HepG2 (cell line): ENCODE data around the gene EBF3. TPM values are rescaled to one million over a fixed set of nuclear protein-coding genes. Genes with fewer than 3 reads are reported as not detected.

Source experiments
- ARHGAP35 ChIP-seq: sonication (generic); formaldehyde crosslinking; IDR thresholded peaks from 2 replicates; pipeline ENCODE4 v1.9.0; 2022; ENCODE audit warnings: mild to moderate bottlenecking, inconsistent platforms, moderate library complexity, missing genetic modification reagents, borderline replicate concordance
- HOXD1 ChIP-seq: sonication (generic); formaldehyde crosslinking; IDR thresholded peaks from 2 replicates; pipeline ENCODE4 v1.5.0; 2020; ENCODE audit warnings: missing genetic modification reagents
- KLF12 ChIP-seq: sonication (generic); formaldehyde crosslinking; IDR thresholded peaks from 2 replicates; pipeline ENCODE4 v1.4.0; 2020; ENCODE audit warnings: missing genetic modification reagents, borderline replicate concordance
- YEATS4 ChIP-seq: sonication (generic); formaldehyde crosslinking; IDR thresholded peaks from 2 replicates; pipeline ENCODE4 v1.4.0; 2020; ENCODE audit warnings: missing genetic modification reagents, borderline replicate concordance
- polyA plus RNA-seq, 8 experiments: library from polyadenylated mRNA; depleted of rRNA in 3 of 8; stranded (reverse) in 7 of 8; unstranded in 1 of 8; fragments of >200 nt; fragmentation: Illumina TruSeq in 4 of 8; extraction: Trizol in 4 of 8; gene quantifications; 2 replicates each; pipeline versions ENCODE4 v1.2.1 to v1.2.3, GENCODE V29; 2011 to 2016; ENCODE audit warnings: low read depth in 4 of 8, missing spikeins in 1 of 8, mixed read lengths in 1 of 8; ENCODE audit not compliant: insufficient read depth in 1 of 8
- total RNA-seq, 5 experiments: library from RNA; depleted of rRNA; stranded (reverse); fragments of >200 nt; fragmentation: Illumina TruSeq; extraction: Trizol; gene quantifications; 2 replicates each; pipeline ENCODE4 v1.2.3, GENCODE V29; 2016; ENCODE audit warnings: low read depth in 1 of 5
- TF ChIP-seq, protein P1 (sequence below): sonication (generic); formaldehyde crosslinking; IDR thresholded peaks from 2 replicates; pipeline ENCODE4 v1.8.0; 2022; ENCODE audit warnings: mild to moderate bottlenecking, missing genetic modification reagents, moderate library complexity
- TF ChIP-seq, protein P2 (sequence below): IDR thresholded peaks from 2 replicates; pipeline ENCODE4 v1.6.1; 2016; ENCODE audit warnings: low read depth, control low read depth
- TF ChIP-seq, protein P3 (sequence below): sonication (generic); formaldehyde crosslinking; IDR thresholded peaks from one replicate; pipeline ENCODE4 v1.5.1; 2020; ENCODE audit warnings: mild to moderate bottlenecking, missing genetic modification reagents; ENCODE audit errors: not compliant biosample characterization

The EBF3 gene
- total and polyA plus RNA-seq, 2 of the 13 experiments (the other 11 are each of a cell fraction or from before 2014, with no cell fraction given): not detected

DNA sequence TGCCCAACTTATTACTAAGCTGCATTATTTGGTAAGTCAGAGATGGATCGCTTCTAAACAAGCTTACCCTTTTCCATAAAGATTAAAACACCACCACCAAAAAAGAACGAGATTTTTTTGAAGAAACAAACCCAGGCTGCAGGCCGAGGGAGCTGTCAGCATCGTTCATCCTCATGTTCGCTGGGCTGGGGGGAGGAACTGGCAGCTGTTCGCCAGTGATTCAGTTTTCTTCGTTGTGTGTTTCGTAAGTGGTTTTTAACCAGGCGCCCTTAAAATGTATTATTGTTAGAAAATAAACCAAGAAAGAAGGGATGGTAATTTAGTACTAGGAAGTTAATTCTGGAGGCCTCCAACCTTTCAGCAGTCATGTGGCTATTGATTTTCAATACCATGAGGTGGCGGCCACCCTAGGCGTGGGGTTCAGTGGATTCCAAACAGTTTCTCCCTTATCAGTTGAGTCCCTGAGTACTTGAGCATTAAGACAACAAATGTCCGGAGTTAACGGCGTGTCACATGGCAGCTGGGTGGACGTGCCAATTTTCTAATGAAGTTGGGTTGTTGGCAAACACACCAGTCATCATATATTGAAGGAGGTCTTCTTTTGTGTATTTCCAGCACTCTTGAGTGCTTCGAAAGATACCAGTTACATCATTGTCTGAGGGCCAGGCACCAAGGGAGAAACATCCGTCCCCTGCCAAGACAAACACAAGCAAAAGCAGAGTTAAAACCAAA, 173.2 kb downstream of the EBF3 start (continued):
- TF ChIP-seq HOXD1 (CRISPR knock-in tag) (no peak), YEATS4 (no peak), KLF12 (CRISPR knock-in tag) (no peak), ARHGAP35 (no peak)
- TF ChIP-seq, protein P1, sequence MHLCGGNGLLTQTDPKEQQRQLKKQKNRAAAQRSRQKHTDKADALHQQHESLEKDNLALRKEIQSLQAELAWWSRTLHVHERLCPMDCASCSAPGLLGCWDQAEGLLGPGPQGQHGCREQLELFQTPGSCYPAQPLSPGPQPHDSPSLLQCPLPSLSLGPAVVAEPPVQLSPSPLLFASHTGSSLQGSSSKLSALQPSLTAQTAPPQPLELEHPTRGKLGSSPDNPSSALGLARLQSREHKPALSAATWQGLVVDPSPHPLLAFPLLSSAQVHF (CRISPR knock-in tag): no peak
- TF ChIP-seq, protein P2, sequence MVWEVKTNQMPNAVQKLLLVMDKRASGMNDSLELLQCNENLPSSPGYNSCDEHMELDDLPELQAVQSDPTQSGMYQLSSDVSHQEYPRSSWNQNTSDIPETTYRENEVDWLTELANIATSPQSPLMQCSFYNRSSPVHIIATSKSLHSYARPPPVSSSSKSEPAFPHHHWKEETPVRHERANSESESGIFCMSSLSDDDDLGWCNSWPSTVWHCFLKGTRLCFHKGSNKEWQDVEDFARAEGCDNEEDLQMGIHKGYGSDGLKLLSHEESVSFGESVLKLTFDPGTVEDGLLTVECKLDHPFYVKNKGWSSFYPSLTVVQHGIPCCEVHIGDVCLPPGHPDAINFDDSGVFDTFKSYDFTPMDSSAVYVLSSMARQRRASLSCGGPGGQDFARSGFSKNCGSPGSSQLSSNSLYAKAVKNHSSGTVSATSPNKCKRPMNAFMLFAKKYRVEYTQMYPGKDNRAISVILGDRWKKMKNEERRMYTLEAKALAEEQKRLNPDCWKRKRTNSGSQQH: no peak
- TF ChIP-seq, protein P3, sequence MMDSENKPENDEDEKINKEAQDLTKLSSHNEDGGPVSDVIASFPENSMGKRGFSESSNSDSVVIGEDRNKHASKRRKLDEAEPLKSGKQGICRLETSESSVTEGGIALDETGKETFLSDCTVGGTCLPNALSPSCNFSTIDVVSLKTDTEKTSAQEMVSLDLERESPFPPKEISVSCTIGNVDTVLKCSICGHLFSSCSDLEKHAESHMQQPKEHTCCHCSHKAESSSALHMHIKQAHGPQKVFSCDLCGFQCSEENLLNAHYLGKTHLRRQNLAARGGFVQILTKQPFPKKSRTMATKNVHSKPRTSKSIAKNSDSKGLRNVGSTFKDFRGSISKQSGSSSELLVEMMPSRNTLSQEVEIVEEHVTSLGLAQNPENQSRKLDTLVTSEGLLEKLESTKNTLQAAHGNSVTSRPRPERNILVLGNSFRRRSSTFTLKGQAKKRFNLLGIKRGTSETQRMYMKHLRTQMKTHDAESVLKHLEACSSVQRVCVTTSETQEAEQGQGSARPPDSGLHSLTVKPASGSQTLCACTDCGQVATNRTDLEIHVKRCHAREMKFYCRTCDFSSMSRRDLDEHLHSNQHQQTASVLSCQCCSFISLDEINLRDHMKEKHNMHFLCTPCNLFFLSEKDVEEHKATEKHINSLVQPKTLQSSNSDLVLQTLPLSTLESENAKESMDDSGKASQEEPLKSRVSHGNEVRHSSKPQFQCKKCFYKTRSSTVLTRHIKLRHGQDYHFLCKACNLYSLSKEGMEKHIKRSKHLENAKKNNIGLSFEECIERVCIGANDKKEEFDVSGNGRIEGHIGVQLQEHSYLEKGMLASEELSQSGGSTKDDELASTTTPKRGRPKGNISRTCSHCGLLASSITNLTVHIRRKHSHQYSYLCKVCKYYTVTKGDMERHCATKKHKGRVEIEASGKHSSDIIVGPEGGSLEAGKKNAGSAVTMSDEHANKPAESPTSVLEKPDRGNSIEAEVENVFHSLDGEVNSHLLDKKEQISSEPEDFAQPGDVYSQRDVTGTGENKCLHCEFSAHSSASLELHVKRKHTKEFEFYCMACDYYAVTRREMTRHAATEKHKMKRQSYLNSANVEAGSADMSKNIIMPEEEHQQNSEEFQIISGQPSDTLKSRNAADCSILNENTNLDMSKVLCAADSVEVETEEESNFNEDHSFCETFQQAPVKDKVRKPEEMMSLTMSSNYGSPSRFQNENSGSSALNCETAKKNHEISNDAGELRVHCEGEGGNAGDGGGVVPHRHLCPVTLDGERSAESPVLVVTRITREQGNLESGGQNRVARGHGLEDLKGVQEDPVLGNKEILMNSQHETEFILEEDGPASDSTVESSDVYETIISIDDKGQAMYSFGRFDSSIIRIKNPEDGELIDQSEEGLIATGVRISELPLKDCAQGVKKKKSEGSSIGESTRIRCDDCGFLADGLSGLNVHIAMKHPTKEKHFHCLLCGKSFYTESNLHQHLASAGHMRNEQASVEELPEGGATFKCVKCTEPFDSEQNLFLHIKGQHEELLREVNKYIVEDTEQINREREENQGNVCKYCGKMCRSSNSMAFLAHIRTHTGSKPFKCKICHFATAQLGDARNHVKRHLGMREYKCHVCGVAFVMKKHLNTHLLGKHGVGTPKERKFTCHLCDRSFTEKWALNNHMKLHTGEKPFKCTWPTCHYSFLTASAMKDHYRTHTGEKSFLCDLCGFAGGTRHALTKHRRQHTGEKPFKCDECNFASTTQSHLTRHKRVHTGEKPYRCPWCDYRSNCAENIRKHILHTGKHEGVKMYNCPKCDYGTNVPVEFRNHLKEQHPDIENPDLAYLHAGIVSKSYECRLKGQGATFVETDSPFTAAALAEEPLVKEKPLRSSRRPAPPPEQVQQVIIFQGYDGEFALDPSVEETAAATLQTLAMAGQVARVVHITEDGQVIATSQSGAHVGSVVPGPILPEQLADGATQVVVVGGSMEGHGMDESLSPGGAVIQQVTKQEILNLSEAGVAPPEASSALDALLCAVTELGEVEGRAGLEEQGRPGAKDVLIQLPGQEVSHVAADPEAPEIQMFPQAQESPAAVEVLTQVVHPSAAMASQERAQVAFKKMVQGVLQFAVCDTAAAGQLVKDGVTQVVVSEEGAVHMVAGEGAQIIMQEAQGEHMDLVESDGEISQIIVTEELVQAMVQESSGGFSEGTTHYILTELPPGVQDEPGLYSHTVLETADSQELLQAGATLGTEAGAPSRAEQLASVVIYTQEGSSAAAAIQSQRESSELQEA (CRISPR knock-in tag): no peak
- TF ChIP-seq, all 625 proteins: peak for 0
